Endothelial cell of umbilical vein (primary cell): Measurements from ENCODE around the gene ADAM17. TPM values are rescaled to one million over a fixed set of nuclear protein-coding genes. Genes with fewer than 3 reads are reported as not detected.

Experiments
- BruUV-seq: library from RNA; stranded (reverse); fragments of 400-500 nt; replicated peaks from 2 replicates; lab custom pipeline; 2021; lab: Mats Ljungman, UMichigan
- CTCF ChIA-PET: fragments of 300-600, 350-600 bp; sonication (Branson Sonifier 250); formaldehyde crosslinking; loops from one replicate; lab custom pipeline; 2021; ENCODE audit warnings: antibody characterized with exemption, inconsistent platforms; lab: Charles Lee
- POLR2A ChIA-PET: fragments of 300-600, 350-600 bp; sonication (Branson Sonifier 250); formaldehyde crosslinking; loops from one replicate; lab custom pipeline; 2021; ENCODE audit warnings: antibody characterized with exemption, inconsistent platforms; lab: Charles Lee
- DNase-seq: peaks from one replicate; pipeline ENCODE4 v3.0.0-alpha.2; 2011; ENCODE audit warnings: low read depth, low spot score
- FAIRE-seq: peaks from 2 replicates; lab custom pipeline; 2011; peaks lifted over from hg19 to GRCh38; lab: Jason Lieb, UNC
- H2AFZ ChIP-seq: 2 replicates; pipeline ENCODE4 v1.6.0; 2012; ENCODE audit warnings: low read depth, low read length, control low read depth, inconsistent platforms
- H3K27ac ChIP-seq: 2 replicates; pipeline ENCODE4 v1.5.1; 2011; ENCODE audit warnings: low read depth, mild to moderate bottlenecking, control low read depth, low read length, moderate library complexity; ENCODE audit not compliant: insufficient read depth
- H3K27me3 ChIP-seq, 2 experiments: 2 replicates each; pipeline versions ENCODE4 v1.6.0 to v1.6.1; 2011; ENCODE audit warnings: low read length in 2 of 2, mixed read lengths in 1 of 2; ENCODE audit not compliant: control insufficient read depth in 2 of 2, insufficient read depth in 2 of 2
- H3K36me3 ChIP-seq, 2 experiments: 2 replicates in 1 of 2; 3 replicates in 1 of 2; pipeline ENCODE4 v1.5.1; 2011; ENCODE audit warnings: low read length in 2 of 2, mild to moderate bottlenecking in 1 of 2, moderate library complexity in 1 of 2; ENCODE audit not compliant: control insufficient read depth in 2 of 2, insufficient read depth in 2 of 2; ENCODE audit errors: extremely low read depth in 1 of 2
- H3K4me1 ChIP-seq: 3 replicates; pipeline ENCODE4 v1.5.1; 2011; ENCODE audit warnings: mild to moderate bottlenecking, low read length; ENCODE audit not compliant: control insufficient read depth, insufficient read depth; ENCODE audit errors: extremely low read depth
- H3K4me2 ChIP-seq: 2 replicates; pipeline ENCODE4 v1.6.1; 2011; ENCODE audit warnings: low read length, control low read depth, mixed read lengths; ENCODE audit not compliant: insufficient read depth
- H3K4me3 ChIP-seq, 3 experiments: fragments of 200-600 bp in 1 of 3; sonication (generic), shearing (Covaris generic) in 1 of 3; replicated peaks in 1 of 3; 2 replicates each; pipeline ENCODE4 v1.5.1; 2011 to 2016; ENCODE audit warnings: control low read depth in 3 of 3, low read length in 3 of 3, mild to moderate bottlenecking in 2 of 3, inconsistent platforms in 1 of 3, low read depth in 1 of 3, moderate library complexity in 1 of 3; ENCODE audit not compliant: insufficient read depth in 1 of 3
- H3K79me2 ChIP-seq: 2 replicates; pipeline ENCODE4 v1.6.0; 2012; ENCODE audit warnings: low read length, inconsistent platforms; ENCODE audit not compliant: control insufficient read depth, insufficient read depth
- H3K9ac ChIP-seq: replicated peaks from 2 replicates; pipeline ENCODE3; 2011; ENCODE audit warnings: low read length, control low read depth; ENCODE audit not compliant: insufficient read depth; ENCODE audit errors: extremely low read depth
- H3K9me1 ChIP-seq: replicated peaks from 3 replicates; pipeline ENCODE4 v1.6.0; 2011; ENCODE audit warnings: mild to moderate bottlenecking, low read length; ENCODE audit not compliant: control insufficient read depth, insufficient read depth; ENCODE audit errors: extremely low read depth
- H3K9me3 ChIP-seq: replicated peaks from 2 replicates; pipeline ENCODE4 v1.5.1; 2012; ENCODE audit warnings: low read length, inconsistent platforms; ENCODE audit not compliant: control insufficient read depth, insufficient read depth
- H4K20me1 ChIP-seq: replicated peaks from 2 replicates; pipeline ENCODE3; 2011; ENCODE audit warnings: mild to moderate bottlenecking, low read length; ENCODE audit not compliant: control insufficient read depth, insufficient read depth; ENCODE audit errors: extremely low read depth
- EZH2 ChIP-seq: IDR thresholded peaks from 2 replicates; pipeline ENCODE4 v1.6.1; 2012; ENCODE audit warnings: borderline replicate concordance, low read depth, mild to moderate bottlenecking, moderate library complexity, low read length, inconsistent platforms; ENCODE audit not compliant: severe bottlenecking
- FOS ChIP-seq: IDR thresholded peaks from 2 replicates; pipeline ENCODE4 v1.6.1; 2011; ENCODE audit warnings: mild to moderate bottlenecking, low read length, moderate library complexity, borderline replicate concordance; ENCODE audit not compliant: insufficient read depth
- GATA2 ChIP-seq: IDR thresholded peaks from 2 replicates; pipeline ENCODE4 v1.7.0; 2011; ENCODE audit warnings: low read depth, mild to moderate bottlenecking, moderate library complexity, mixed read lengths, low read length; ENCODE audit not compliant: insufficient read length, insufficient read depth
- JUN ChIP-seq: IDR thresholded peaks from 2 replicates; pipeline ENCODE4 v1.6.1; 2011; ENCODE audit warnings: borderline replicate concordance, low read depth; ENCODE audit not compliant: insufficient read length, insufficient read depth
- MYC ChIP-seq: IDR thresholded peaks from one replicate; pipeline ENCODE4 v1.6.1; 2011; ENCODE audit warnings: mild to moderate bottlenecking, low read depth, low read length
- POLR2A ChIP-seq: IDR thresholded peaks from 2 replicates; pipeline ENCODE4 v1.6.1; 2012; ENCODE audit warnings: low read depth, mild to moderate bottlenecking, control low read depth, low read length
- POLR2AphosphoS5 ChIP-seq: IDR thresholded peaks from 2 replicates; pipeline ENCODE4 v1.6.1; 2012; ENCODE audit warnings: low read depth, mild to moderate bottlenecking, control low read depth, low read length, moderate library complexity; ENCODE audit not compliant: insufficient read depth
- dilution Hi-C: fragments of 300-500 bp; cut with MboI; formaldehyde crosslinking; loops from one replicate; pipeline ENCODE4 v1.15.0; 2019; ENCODE audit warnings: low sequenced_read_pairs; ENCODE audit not compliant: extremely low pct_ligation_motif_present
- intact Hi-C: fragments of 100-400 bp; cut with micrococcal nuclease; formaldehyde crosslinking; loops from one replicate; pipeline ENCODE4 v1.10.0; 2022
- polyA plus RNA-seq, 4 experiments: library from polyadenylated mRNA; depleted of rRNA in 3 of 4; stranded (reverse) in 3 of 4; unstranded in 1 of 4; fragments of >200 nt; gene quantifications; 2 replicates each; pipeline versions ENCODE4 v1.2.1 to v1.2.3, GENCODE V29; 2011 to 2012; ENCODE audit warnings: missing spikeins in 1 of 4
- total RNA-seq: library from RNA; stranded (reverse); gene quantifications from 2 replicates; pipeline ENCODE4 v1.2.3, GENCODE V29; 2021
- TF ChIP-seq, protein P1 (sequence below), 2 donors: IDR thresholded peaks; 1 replicate in 1 of 2; 2 replicates in 1 of 2; pipeline ENCODE4 v1.5.1; 2011; ENCODE audit warnings: low read length in 2 of 2, mild to moderate bottlenecking in 2 of 2, moderate library complexity in 2 of 2, control low read depth in 1 of 2, inconsistent platforms in 1 of 2, low read depth in 1 of 2; ENCODE audit not compliant: insufficient read depth in 1 of 2; ENCODE audit errors: extremely low read depth in 1 of 2
- TF ChIP-seq, protein P2 (sequence below): IDR thresholded peaks from 2 replicates; pipeline ENCODE4 v1.6.1; 2011; ENCODE audit not compliant: insufficient read depth, insufficient read length

Gene ADAM17
- total and polyA plus RNA-seq, 2 donors (not counting 3 experiments of a cell fraction or from before 2014, with no cell fraction given), result 10.6 to 57.1 TPM

DNA sequence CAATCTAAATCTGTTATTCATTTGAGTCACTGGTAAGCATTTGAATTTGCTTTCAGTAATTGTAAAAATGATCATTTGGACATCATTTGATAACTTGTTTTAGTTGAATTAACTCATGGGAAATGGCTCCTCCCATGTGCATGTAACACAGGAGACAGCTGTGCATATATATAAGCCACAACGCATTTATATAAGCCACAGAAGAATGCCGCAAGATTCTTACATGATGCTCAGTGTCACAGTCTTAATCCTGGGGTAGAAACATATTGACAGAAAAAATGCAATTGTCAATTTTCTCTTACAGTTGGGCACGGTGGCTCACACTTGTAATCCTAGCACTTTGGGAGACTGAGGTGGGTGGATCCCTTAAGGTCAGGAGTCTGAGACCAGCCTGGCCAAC, 94.6 kb downstream of the ADAM17 start:
- Histone ChIP-seq H3K9me3 (no peaks in the 10 kb centered on the region), H3K4me1 (no peaks in the 10 kb centered on the region), H3K27ac (no peak overlapping the region), H3K4me3 (no peak overlapping the region), H3K79me2 (no peaks in the 10 kb centered on the region), H3K9me1 (no peaks in the 10 kb centered on the region), H3K9ac (no peak overlapping the region), H3K27me3 (no peaks in the 10 kb centered on the region), H3K36me3 (peaks cover 0 to 10% of the 10 kb centered on the region in 2 experiments), H2AFZ (no peak overlapping the region), H3K4me2 (no peak overlapping the region), H4K20me1 (no peaks in the 10 kb centered on the region)
- ChIA-PET CTCF (no interaction called here), POLR2A (no interaction called here)
- intact Hi-C loops (no loop called here), dilution Hi-C loops (no loop called here)
- TF ChIP-seq FOS, result no peak
- TF ChIP-seq, protein P1, sequence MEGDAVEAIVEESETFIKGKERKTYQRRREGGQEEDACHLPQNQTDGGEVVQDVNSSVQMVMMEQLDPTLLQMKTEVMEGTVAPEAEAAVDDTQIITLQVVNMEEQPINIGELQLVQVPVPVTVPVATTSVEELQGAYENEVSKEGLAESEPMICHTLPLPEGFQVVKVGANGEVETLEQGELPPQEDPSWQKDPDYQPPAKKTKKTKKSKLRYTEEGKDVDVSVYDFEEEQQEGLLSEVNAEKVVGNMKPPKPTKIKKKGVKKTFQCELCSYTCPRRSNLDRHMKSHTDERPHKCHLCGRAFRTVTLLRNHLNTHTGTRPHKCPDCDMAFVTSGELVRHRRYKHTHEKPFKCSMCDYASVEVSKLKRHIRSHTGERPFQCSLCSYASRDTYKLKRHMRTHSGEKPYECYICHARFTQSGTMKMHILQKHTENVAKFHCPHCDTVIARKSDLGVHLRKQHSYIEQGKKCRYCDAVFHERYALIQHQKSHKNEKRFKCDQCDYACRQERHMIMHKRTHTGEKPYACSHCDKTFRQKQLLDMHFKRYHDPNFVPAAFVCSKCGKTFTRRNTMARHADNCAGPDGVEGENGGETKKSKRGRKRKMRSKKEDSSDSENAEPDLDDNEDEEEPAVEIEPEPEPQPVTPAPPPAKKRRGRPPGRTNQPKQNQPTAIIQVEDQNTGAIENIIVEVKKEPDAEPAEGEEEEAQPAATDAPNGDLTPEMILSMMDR (IDR thresholded peaks at IDR 0.05; ENCODE audit: extremely low read depth in 1 of 2, insufficient read depth in 1 of 2, low read depth in 1 of 2, low read length in 2 of 2), result no peak
- no peak for TF ChIP-seq JUN
- TF ChIP-seq GATA2, result no peak
- no peak for TF ChIP-seq POLR2AphosphoS5
- TF ChIP-seq POLR2A, result no peak
- TF ChIP-seq MYC, result no peak
- TF ChIP-seq, protein P2, sequence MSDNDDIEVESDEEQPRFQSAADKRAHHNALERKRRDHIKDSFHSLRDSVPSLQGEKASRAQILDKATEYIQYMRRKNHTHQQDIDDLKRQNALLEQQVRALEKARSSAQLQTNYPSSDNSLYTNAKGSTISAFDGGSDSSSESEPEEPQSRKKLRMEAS, result no peak
- TF ChIP-seq EZH2, result no peak
- DNase-seq (no peak), FAIRE-seq (no peak)
- BruUV-seq, result no TSS peak
